ENCODE data around the gene MED13L.

MED13L gene

GRCh38 chr12:115960868-115961802 lies 316.4 kb downstream of the MED13L start:
- FAIRE-seq, result no peak

- no peak for FAIRE-seq
These were observed 319.7 kb downstream of the MED13L start for GRCh38 chr12:115957686-115958290.

GRCh38 chr12:115956659-115957058 lies 320.8 kb downstream of the MED13L start:
- no peak for FAIRE-seq

- no peak for FAIRE-seq
These were observed 321.3 kb downstream of the MED13L start for GRCh38 chr12:115956236-115956635.

- FAIRE-seq, result no peak
These were observed 324.0 kb downstream of the MED13L start for GRCh38 chr12:115953450-115953849.

GRCh38 chr12:115953031-115953430 lies 324.5 kb downstream of the MED13L start:
- no peak for FAIRE-seq

- no peak for FAIRE-seq
These were observed 326.5 kb downstream of the MED13L start for GRCh38 chr12:115950959-115951358.

GRCh38 chr12:115949675-115950074 lies 327.8 kb downstream of the MED13L start:
- FAIRE-seq, result no peak

GRCh38 chr12:115947696-115948062 lies 329.8 kb downstream of the MED13L start:
- FAIRE-seq, result no peak

- FAIRE-seq, result no peak
These were observed 330.4 kb downstream of the MED13L start for GRCh38 chr12:115946867-115947695.

GRCh38 chr12:115946092-115946491 lies 331.4 kb downstream of the MED13L start:
- no peak for FAIRE-seq

GRCh38 chr12:115945491-115945885 lies 332.0 kb downstream of the MED13L start:
- no peak for FAIRE-seq

GRCh38 chr12:115944837-115945490 lies 332.5 kb downstream of the MED13L start:
- no peak for FAIRE-seq

- FAIRE-seq, result no peak
These were observed 333.1 kb downstream of the MED13L start for GRCh38 chr12:115944392-115944742.

- FAIRE-seq, result no peak
These were observed 333.7 kb downstream of the MED13L start for GRCh38 chr12:115943630-115944391.

GRCh38 chr12:115943310-115943629 lies 334.2 kb downstream of the MED13L start:
- FAIRE-seq, result no peak

- no peak for FAIRE-seq
These were observed 335.1 kb downstream of the MED13L start for GRCh38 chr12:115942346-115942745.

- no peak for FAIRE-seq
These were observed 336.1 kb downstream of the MED13L start for GRCh38 chr12:115941362-115941761.

- FAIRE-seq, result no peak
These were observed 338.6 kb downstream of the MED13L start for GRCh38 chr12:115938794-115939377.

- no peak for FAIRE-seq
These were observed 340.2 kb downstream of the MED13L start for GRCh38 chr12:115936997-115937916.

- FAIRE-seq, result no peak
These were observed 342.6 kb downstream of the MED13L start for GRCh38 chr12:115934877-115935276.
